SK-N-SH (cell line): ENCODE data around the gene QSOX2. TPM values are rescaled to one million over a fixed set of nuclear protein-coding genes. Genes with fewer than 3 reads are reported as not detected.

Source experiments
- CTCF ChIA-PET: fragments of 300-600, 350-600 bp; formaldehyde crosslinking; extraction: SDS; loops from one replicate; lab custom pipeline; 2021; lab: Yijun Ruan, JAX
- POLR2A ChIA-PET: fragments of 350-600 bp; sonication (Branson Sonifier 250); formaldehyde crosslinking; extraction: SDS; loops from one replicate; lab custom pipeline; 2020; ENCODE audit warnings: antibody characterized with exemption, inconsistent platforms; lab: Yijun Ruan, JAX
- DNase-seq: peaks from one replicate; pipeline ENCODE4 v3.0.0; 2012
- H2AFZ ChIP-seq: fragments of 200-600 bp; sonication (generic); 2 replicates; pipeline ENCODE4 v1.8.1; 2016; ENCODE audit warnings: antibody characterized with exemption, mild to moderate bottlenecking, low read depth
- H3F3A ChIP-seq: fragments of 200-600 bp; sonication (generic); replicated peaks from 2 replicates; pipeline ENCODE3; 2016; ENCODE audit warnings: antibody characterized with exemption, mild to moderate bottlenecking; ENCODE audit not compliant: insufficient read depth
- H3K27ac ChIP-seq, 2 experiments: fragments of 200-500 bp in 1 of 2; fragments of 200-600 bp in 1 of 2; sonication (Bioruptor generic) in 1 of 2; sonication (generic), shearing (Covaris generic) in 1 of 2; 2 replicates each; pipeline versions ENCODE4 v1.5.1 to v1.6.1; 2014 to 2016; ENCODE audit warnings: low read depth in 2 of 2, inconsistent platforms in 1 of 2, low read length in 1 of 2, mild to moderate bottlenecking in 1 of 2, mixed read lengths in 1 of 2
- H3K27me3 ChIP-seq: fragments of 200-600 bp; sonication (generic), shearing (Covaris generic); 2 replicates; pipeline ENCODE4 v1.6.1; 2016; ENCODE audit warnings: mixed run types; ENCODE audit not compliant: insufficient read depth
- H3K36me3 ChIP-seq, 2 experiments: fragments of 200-500 bp in 1 of 2; fragments of 200-600 bp in 1 of 2; sonication (Bioruptor generic) in 1 of 2; sonication (generic) in 1 of 2; replicated peaks in 1 of 2; 2 replicates each; pipeline versions ENCODE3 to v1.5.1; 2014 to 2016; ENCODE audit warnings: low read length in 1 of 2, mild to moderate bottlenecking in 1 of 2; ENCODE audit not compliant: insufficient read depth in 2 of 2, control insufficient read depth in 1 of 2
- H3K4me1 ChIP-seq, 2 experiments: fragments of 200-500 bp in 1 of 2; fragments of 200-600 bp in 1 of 2; sonication (Bioruptor generic) in 1 of 2; sonication (generic), shearing (Covaris generic) in 1 of 2; 2 replicates each; pipeline versions ENCODE4 v1.5.1 to v1.6.1; 2014 to 2016; ENCODE audit warnings: low read depth in 1 of 2, low read length in 1 of 2, mixed run types in 1 of 2; ENCODE audit not compliant: insufficient read depth in 2 of 2, control insufficient read depth in 1 of 2
- H3K4me2 ChIP-seq: fragments of 200-600 bp; sonication (generic), shearing (Covaris generic); 2 replicates; pipeline ENCODE4 v1.6.1; 2017; ENCODE audit warnings: mixed run types
- H3K4me3 ChIP-seq, 2 experiments: fragments of 200-500 bp in 1 of 2; fragments of 200-600 bp in 1 of 2; sonication (Bioruptor generic) in 1 of 2; sonication (generic), shearing (Covaris generic) in 1 of 2; 2 replicates each; pipeline versions ENCODE4 v1.5.1 to v1.8.1; 2014 to 2016; ENCODE audit warnings: low read depth in 2 of 2, inconsistent platforms in 1 of 2, low read length in 1 of 2, mild to moderate bottlenecking in 1 of 2, mixed read lengths in 1 of 2, moderate library complexity in 1 of 2
- H3K79me2 ChIP-seq: fragments of 200-600 bp; sonication (generic); 2 replicates; pipeline ENCODE4 v1.8.1; 2017; ENCODE audit warnings: mild to moderate bottlenecking; ENCODE audit not compliant: insufficient read depth
- H3K9ac ChIP-seq: fragments of 200-600 bp; sonication (generic); 2 replicates; pipeline ENCODE4 v1.6.1; 2017; ENCODE audit warnings: mixed run types
- H3K9me2 ChIP-seq: fragments of 200-600 bp; sonication (generic); 2 replicates; pipeline ENCODE4 v1.6.1; 2017; ENCODE audit warnings: mixed run types
- H3K9me3 ChIP-seq: fragments of 200-600 bp; sonication (generic); 2 replicates; pipeline ENCODE4 v1.6.1; 2017; ENCODE audit warnings: mixed run types, mild to moderate bottlenecking, moderate library complexity
- H4K20me1 ChIP-seq: fragments of 200-600 bp; sonication (generic); 2 replicates; pipeline ENCODE4 v1.6.1; 2017; ENCODE audit warnings: mild to moderate bottlenecking, mixed run types; ENCODE audit not compliant: insufficient read depth
- FOXM1 ChIP-seq: IDR thresholded peaks from 2 replicates; pipeline ENCODE4 v1.4.0; 2012; ENCODE audit warnings: low read depth, mild to moderate bottlenecking
- POLR2AphosphoS5 ChIP-seq: IDR thresholded peaks from 2 replicates; pipeline ENCODE4 v1.6.1; 2012; ENCODE audit warnings: low read depth, low read length
- WGBS: methylation state at CpG from one replicate; pipeline ENCODE4 v1.1.6; 2017; ENCODE audit warnings: low lambda C conversion rate; 5-methylcytosine and 5-hydroxymethylcytosine counted together
- polyA plus RNA-seq, 3 experiments: library from polyadenylated mRNA; depleted of rRNA; stranded (reverse); fragments of >200 nt; gene quantifications; 2 replicates each; pipeline ENCODE4 v1.2.3, GENCODE V29; 2012

QSOX2 gene
- polyA plus RNA-seq, 1 of the 3 experiments (the other 2 are of a cell fraction) = 26.6 TPM

DNA sequence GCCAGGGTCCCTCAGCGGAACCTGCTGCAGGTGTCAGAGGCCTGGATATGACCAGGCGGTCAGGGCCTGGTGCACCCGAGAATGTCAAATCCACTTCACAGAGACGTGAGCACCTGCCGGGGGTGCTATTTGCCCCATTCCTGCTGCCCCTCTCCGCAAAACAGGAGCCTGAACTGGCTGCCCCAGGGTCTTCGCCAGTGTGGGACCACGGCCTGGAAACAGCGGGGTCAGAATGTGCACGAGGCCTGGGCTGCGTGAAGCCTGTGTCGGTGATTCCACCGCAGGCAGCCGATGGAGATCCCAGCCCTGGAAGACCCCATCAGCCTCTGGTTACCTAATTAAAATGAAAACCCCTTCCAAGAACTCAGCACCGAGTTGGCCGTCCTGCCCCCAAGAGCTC is 85.8 kb downstream of the QSOX2 start:
- CTCF ChIA-PET = interaction anchor here (2.2 to 2.3 kb wide), 2 partner anchors 10 to 21 kb away, joined by 7 to 15 read pairs; no protein-coding TSS in a partner anchor
- no peak for DNase-seq
- Histone ChIP-seq H3K27ac (no peak overlapping the region), H3K4me2 (no peak overlapping the region), H2AFZ (no peak overlapping the region)
- TF ChIP-seq POLR2AphosphoS5 = no peak
- TF ChIP-seq, all 33 proteins: peak for 0
- H3K4me1 ChIP-seq = no peaks in the 10 kb centered on the region
- no peak overlapping the region for H3K9ac ChIP-seq
- peaks cover 34% of the 10 kb centered on the region for H3K27me3 ChIP-seq
- no peaks in the 10 kb centered on the region for H4K20me1 ChIP-seq
- no peaks in the 10 kb centered on the region for H3K36me3 ChIP-seq
- POLR2A ChIA-PET = no interaction called here
- H3K9me3 ChIP-seq = no peaks in the 10 kb centered on the region
- H3K9me2 ChIP-seq = no peaks in the 10 kb centered on the region
- H3F3A ChIP-seq = no peaks in the 10 kb centered on the region
- no peak overlapping the region for H3K4me3 ChIP-seq
- WGBS = 90% methylated on average over 9 of the region's 16 CpGs
- H3K79me2 ChIP-seq = no peaks in the 10 kb centered on the region

DNA sequence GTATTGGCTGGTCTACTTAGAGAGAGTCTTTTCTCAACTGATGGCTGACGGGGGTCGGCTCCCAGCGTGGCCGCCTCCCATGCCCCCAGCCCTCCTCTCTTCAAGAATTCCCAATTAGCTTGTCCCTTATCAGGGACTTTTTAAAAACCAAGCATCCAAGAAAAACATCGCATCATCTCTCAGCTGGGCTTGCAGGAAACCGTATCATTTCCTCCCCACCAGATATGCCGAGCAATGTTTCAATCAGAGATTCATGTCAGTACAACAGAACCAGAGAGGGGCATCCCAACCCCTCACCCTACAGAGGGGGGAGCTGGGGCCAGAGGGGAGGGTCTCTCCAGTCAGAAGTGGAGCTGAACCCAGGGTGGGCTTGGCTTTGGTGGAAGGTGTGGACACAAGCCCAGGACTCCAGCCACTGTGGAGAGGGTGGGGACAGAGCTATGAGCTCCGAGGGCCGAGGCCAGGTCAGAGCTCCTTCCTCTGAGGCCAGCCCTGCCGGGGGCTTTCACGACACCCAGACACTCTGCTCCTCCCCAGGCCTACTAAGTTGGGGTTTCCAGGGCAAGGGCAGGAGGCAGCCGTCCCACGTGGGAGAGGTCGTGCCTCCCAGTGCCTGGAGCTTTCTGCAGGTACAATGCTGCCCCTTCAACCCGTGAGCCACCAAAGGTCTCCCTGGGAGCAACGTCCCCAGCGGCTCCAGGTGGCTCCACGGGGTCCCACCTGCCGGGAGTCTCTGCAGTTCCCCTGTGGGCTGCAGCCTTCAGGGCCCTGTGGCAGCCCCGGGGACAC is 87.9 kb downstream of the QSOX2 start:
- POLR2A ChIA-PET = interaction anchor here (0.6 kb wide), 1 partner anchor 86 kb away, joined by 3 read pairs; no protein-coding TSS in a partner anchor
- Histone ChIP-seq H3K27me3 (peaks cover 30% of the 10 kb centered on the region), H3K9me2 (no peaks in the 10 kb centered on the region)

More for the DNA sequence above, 87.9 kb downstream of the QSOX2 start:
- Histone ChIP-seq H3K4me1 (no peaks in the 10 kb centered on the region), H3K36me3 (no peaks in the 10 kb centered on the region), H3K9me3 (no peaks in the 10 kb centered on the region), H3F3A (no peaks in the 10 kb centered on the region), H4K20me1 (no peaks in the 10 kb centered on the region), H3K4me3 (no peak overlapping the region), H3K9ac (no peak overlapping the region), H2AFZ (no peak overlapping the region), H3K4me2 (no peak overlapping the region), H3K79me2 (no peaks in the 10 kb centered on the region), H3K27ac (no peak overlapping the region)
- 42% methylated on average over 13 of the region's 20 CpGs for whole genome bisulfite sequencing
- no peak for DNase-seq
- CTCF ChIA-PET = interaction anchor here (0.7 to 1.7 kb wide), 5 partner anchors 11 to 126 kb away, joined by 3 to 7 read pairs (median 4); no protein-coding TSS in a partner anchor
- no peak for TF ChIP-seq FOXM1

Other genes with a start within 250 kb of the QSOX2 start
- 18.4 and 22.1 TPM in 2 replicates for gene NACC2, start 150.5 kb downstream of the QSOX2 start, polyA plus RNA-seq (2012; rRNA removed)
- gene TMEM250, start 126.9 kb downstream of the QSOX2 start, polyA plus RNA-seq (2012; rRNA removed) = 22.1 and 25.9 TPM in 2 replicates
- gene LHX3, start 40.7 kb downstream of the QSOX2 start, polyA plus RNA-seq (2012; rRNA removed) = not detected in 2 replicates
- not detected in 2 replicates for gene CCDC187, start 58.3 kb upstream of the QSOX2 start, polyA plus RNA-seq (2012; rRNA removed)
- gene GPSM1, start 81.7 kb upstream of the QSOX2 start, polyA plus RNA-seq (2012; rRNA removed) = 22.8 and 26.7 TPM in 2 replicates
- 24.5 and 40.6 TPM in 2 replicates for gene DNLZ, start 117.9 kb upstream of the QSOX2 start, polyA plus RNA-seq (2012; rRNA removed)
- gene CARD9, start 127.9 kb upstream of the QSOX2 start, polyA plus RNA-seq (2012; rRNA removed) = 1.1 and 1.7 TPM in 2 replicates
- gene SNAPC4, start 154.4 kb upstream of the QSOX2 start, polyA plus RNA-seq (2012; rRNA removed) = 7.7 and 9.2 TPM in 2 replicates
- 71.3 and 75.0 TPM in 2 replicates for gene ENTR1, start 164.8 kb upstream of the QSOX2 start, polyA plus RNA-seq (2012; rRNA removed)
- 125 and 134 TPM in 2 replicates for gene PMPCA, start 164.8 kb upstream of the QSOX2 start, polyA plus RNA-seq (2012; rRNA removed)
- 10.5 and 12.8 TPM in 2 replicates for gene INPP5E, start 194.0 kb upstream of the QSOX2 start, polyA plus RNA-seq (2012; rRNA removed)
- 14.8 and 25.9 TPM in 2 replicates for gene SEC16A, start 237.2 kb upstream of the QSOX2 start, polyA plus RNA-seq (2012; rRNA removed)